SK-N-SH treated with all-trans-retinoic acid at 6 μM for 48 hours (cell line): Measurements from ENCODE around the gene ACKR1.

Experiments
- PPARA ChIP-seq: fragments of 250-450 bp; sonication (Bioruptor Pico); IDR thresholded peaks from 2 replicates; pipeline ENCODE4 v1.5.0; 2020; ENCODE audit warnings: mild to moderate bottlenecking, borderline replicate concordance
- SNAI2 ChIP-seq: fragments of 250-450 bp; sonication (Bioruptor Pico); IDR thresholded peaks from 2 replicates; pipeline ENCODE4 v1.5.0; 2020; ENCODE audit warnings: mild to moderate bottlenecking, moderate library complexity
- TCF4 ChIP-seq: fragments of 250-450 bp; sonication (Bioruptor Pico); IDR thresholded peaks from 2 replicates; pipeline ENCODE4 v1.8.0; 2021; ENCODE audit warnings: mild to moderate bottlenecking, moderate library complexity, borderline replicate concordance
- ZFP30 ChIP-seq: fragments of 450-650 bp; formaldehyde crosslinking; IDR thresholded peaks from 2 replicates; pipeline ENCODE4 v1.5.0; 2022; ENCODE audit warnings: mild to moderate bottlenecking, moderate library complexity
- ZNF565 ChIP-seq: fragments of 450-650 bp; formaldehyde crosslinking; conservative IDR thresholded peaks from 2 replicates; pipeline ENCODE4 v1.5.0; 2020; ENCODE audit warnings: low read depth, mild to moderate bottlenecking, moderate library complexity
- TF ChIP-seq, protein P1 (sequence below): fragments of 250-450 bp; sonication (Bioruptor Pico); IDR thresholded peaks from 2 replicates; pipeline ENCODE4 v1.5.0; 2020; ENCODE audit warnings: mild to moderate bottlenecking, moderate library complexity

DNA sequence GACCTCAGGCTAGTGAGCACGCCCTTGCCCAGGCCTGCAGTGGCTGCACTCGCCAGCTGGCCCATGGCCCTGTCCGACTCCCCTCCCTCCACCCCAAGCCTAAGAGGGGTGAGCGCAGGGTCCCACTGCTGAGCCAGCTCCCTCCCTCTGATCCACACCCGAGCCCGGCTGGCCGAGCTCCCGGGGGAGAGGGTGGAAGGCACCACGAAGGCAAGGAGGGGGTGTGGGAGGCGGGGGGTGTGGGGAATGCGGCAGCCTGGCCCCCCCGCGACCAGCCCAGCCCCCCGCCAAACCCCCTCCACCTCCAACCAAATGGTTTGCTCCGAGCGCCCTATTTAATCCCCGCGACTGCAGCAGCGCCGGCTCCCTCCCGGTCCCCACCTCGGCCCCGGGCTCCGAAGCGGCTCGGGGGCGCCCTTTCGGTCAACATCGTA lies 33.4 kb upstream of the ACKR1 start, which contains the start of gene CADM3:
- no peak for TF ChIP-seq TCF4 (CRISPR knock-in tag)
- no peak for TF ChIP-seq ZNF565 (CRISPR knock-in tag)
- no peak for TF ChIP-seq ZFP30
- TF ChIP-seq, protein P1, sequence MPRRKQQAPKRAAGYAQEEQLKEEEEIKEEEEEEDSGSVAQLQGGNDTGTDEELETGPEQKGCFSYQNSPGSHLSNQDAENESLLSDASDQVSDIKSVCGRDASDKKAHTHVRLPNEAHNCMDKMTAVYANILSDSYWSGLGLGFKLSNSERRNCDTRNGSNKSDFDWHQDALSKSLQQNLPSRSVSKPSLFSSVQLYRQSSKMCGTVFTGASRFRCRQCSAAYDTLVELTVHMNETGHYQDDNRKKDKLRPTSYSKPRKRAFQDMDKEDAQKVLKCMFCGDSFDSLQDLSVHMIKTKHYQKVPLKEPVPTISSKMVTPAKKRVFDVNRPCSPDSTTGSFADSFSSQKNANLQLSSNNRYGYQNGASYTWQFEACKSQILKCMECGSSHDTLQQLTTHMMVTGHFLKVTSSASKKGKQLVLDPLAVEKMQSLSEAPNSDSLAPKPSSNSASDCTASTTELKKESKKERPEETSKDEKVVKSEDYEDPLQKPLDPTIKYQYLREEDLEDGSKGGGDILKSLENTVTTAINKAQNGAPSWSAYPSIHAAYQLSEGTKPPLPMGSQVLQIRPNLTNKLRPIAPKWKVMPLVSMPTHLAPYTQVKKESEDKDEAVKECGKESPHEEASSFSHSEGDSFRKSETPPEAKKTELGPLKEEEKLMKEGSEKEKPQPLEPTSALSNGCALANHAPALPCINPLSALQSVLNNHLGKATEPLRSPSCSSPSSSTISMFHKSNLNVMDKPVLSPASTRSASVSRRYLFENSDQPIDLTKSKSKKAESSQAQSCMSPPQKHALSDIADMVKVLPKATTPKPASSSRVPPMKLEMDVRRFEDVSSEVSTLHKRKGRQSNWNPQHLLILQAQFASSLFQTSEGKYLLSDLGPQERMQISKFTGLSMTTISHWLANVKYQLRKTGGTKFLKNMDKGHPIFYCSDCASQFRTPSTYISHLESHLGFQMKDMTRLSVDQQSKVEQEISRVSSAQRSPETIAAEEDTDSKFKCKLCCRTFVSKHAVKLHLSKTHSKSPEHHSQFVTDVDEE (CRISPR knock-in tag): no peak
- no peak for TF ChIP-seq SNAI2 (CRISPR knock-in tag)
- no peak for TF ChIP-seq PPARA (CRISPR knock-in tag)
